ENCODE data around the gene ADIG.

The ADIG gene

DNA sequence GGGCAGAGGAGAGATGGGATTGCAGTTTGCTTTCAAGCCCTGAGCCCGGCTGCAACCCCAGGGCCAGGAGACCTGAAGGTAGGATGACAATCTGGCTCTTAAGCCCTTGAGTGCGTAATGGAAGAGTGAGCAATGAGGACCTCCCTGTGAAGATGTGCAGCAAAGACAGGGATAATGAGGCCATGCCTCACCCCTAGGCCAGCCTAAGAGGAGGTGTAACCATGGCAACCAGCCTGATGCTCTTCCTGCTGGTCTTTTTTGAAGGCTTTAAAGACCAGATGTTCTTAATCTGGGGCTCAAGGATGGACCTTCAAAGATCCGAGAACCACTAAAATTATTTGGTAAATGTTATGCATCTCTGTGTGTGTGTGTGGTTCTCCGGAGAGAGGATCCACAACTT is 28.8 kb downstream of the ADIG start:
- H4K20me1 ChIP-seq (ENCODE audit: insufficient read depth, low read length): no peaks in the 10 kb centered on the region
- no peak for TF ChIP-seq EZH2 (IDR thresholded peaks at IDR 0.05; ENCODE audit: borderline replicate concordance, low read depth, low read length, severe bottlenecking)
- TF ChIP-seq, protein P1, sequence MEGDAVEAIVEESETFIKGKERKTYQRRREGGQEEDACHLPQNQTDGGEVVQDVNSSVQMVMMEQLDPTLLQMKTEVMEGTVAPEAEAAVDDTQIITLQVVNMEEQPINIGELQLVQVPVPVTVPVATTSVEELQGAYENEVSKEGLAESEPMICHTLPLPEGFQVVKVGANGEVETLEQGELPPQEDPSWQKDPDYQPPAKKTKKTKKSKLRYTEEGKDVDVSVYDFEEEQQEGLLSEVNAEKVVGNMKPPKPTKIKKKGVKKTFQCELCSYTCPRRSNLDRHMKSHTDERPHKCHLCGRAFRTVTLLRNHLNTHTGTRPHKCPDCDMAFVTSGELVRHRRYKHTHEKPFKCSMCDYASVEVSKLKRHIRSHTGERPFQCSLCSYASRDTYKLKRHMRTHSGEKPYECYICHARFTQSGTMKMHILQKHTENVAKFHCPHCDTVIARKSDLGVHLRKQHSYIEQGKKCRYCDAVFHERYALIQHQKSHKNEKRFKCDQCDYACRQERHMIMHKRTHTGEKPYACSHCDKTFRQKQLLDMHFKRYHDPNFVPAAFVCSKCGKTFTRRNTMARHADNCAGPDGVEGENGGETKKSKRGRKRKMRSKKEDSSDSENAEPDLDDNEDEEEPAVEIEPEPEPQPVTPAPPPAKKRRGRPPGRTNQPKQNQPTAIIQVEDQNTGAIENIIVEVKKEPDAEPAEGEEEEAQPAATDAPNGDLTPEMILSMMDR (IDR thresholded peaks at IDR 0.05; ENCODE audit: borderline replicate concordance, extremely low read depth, low read length, poor library complexity, severe bottlenecking): no peak
- no peak for DNase-seq
- ATAC-seq (ENCODE audit: insufficient read depth, low read depth): no peak
- H3K27me3 ChIP-seq (ENCODE audit: insufficient read depth, low read length, poor library complexity): peaks cover 6% of the 10 kb centered on the region
- no peaks in the 10 kb centered on the region for H3K36me3 ChIP-seq (ENCODE audit: insufficient read depth, low read length)
- no peak overlapping the region for H3K9ac ChIP-seq (ENCODE audit: low read depth, low read length)
- no peak overlapping the region for H2AFZ ChIP-seq (ENCODE audit: low read depth, low read length)
- no peaks in the 10 kb centered on the region for H3K79me2 ChIP-seq (ENCODE audit: insufficient read depth, low read length)
- no peaks in the 10 kb centered on the region for H3K4me1 ChIP-seq (ENCODE audit: insufficient read depth, low read length)
- no peak overlapping the region for H3K4me3 ChIP-seq (ENCODE audit: low read depth in 1 of 2, low read length in 2 of 2)
- no peak overlapping the region for H3K4me2 ChIP-seq (ENCODE audit: insufficient read depth, low read length)
- H3K27ac ChIP-seq (ENCODE audit: low read length): no peak overlapping the region
- no peaks in the 10 kb centered on the region for H3K9me3 ChIP-seq (ENCODE audit: insufficient read depth, low read length, severe bottlenecking)

DNA sequence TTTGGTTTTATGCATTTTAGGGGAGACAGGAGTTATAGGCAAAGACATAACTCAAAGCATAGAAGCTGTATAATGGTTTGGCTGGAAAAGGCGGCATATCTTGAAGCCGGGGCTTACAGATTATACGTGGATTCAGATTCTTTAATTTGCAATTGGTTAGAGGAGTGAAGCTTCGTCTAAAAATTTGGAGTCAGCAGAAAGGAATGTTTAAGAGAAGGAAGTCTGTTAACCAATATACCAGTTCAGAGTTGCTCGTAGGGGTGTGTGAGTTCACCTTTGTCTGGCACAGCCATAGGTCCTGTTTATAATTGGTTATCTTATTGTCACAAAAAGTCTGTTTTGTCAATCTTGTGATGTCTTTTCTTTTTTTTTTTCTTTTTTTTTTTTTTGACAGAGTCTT is 29.5 kb downstream of the ADIG start:
- Histone ChIP-seq H2AFZ (ENCODE audit: low read depth, low read length) (no peak overlapping the region), H3K27me3 (ENCODE audit: insufficient read depth, low read length, poor library complexity) (peaks cover 3% of the 10 kb centered on the region), H3K9me3 (ENCODE audit: insufficient read depth, low read length, severe bottlenecking) (no peaks in the 10 kb centered on the region), H3K4me3 (ENCODE audit: low read depth in 1 of 2, low read length in 2 of 2) (no peak overlapping the region), H3K4me1 (ENCODE audit: insufficient read depth, low read length) (no peaks in the 10 kb centered on the region), H3K79me2 (ENCODE audit: insufficient read depth, low read length) (no peaks in the 10 kb centered on the region), H3K9ac (ENCODE audit: low read depth, low read length) (no peak overlapping the region), H4K20me1 (ENCODE audit: insufficient read depth, low read length) (no peaks in the 10 kb centered on the region), H3K36me3 (ENCODE audit: insufficient read depth, low read length) (no peaks in the 10 kb centered on the region), H3K4me2 (ENCODE audit: insufficient read depth, low read length) (no peak overlapping the region), H3K27ac (ENCODE audit: low read length) (no peak overlapping the region)
- DNase-seq (no peak), ATAC-seq (ENCODE audit: insufficient read depth, low read depth) (no peak)
- TF ChIP-seq EZH2 (IDR thresholded peaks at IDR 0.05; ENCODE audit: borderline replicate concordance, low read depth, low read length, severe bottlenecking): no peak
- TF ChIP-seq, protein P1 (IDR thresholded peaks at IDR 0.05; ENCODE audit: borderline replicate concordance, extremely low read depth, low read length, poor library complexity, severe bottlenecking): no peak

DNA sequence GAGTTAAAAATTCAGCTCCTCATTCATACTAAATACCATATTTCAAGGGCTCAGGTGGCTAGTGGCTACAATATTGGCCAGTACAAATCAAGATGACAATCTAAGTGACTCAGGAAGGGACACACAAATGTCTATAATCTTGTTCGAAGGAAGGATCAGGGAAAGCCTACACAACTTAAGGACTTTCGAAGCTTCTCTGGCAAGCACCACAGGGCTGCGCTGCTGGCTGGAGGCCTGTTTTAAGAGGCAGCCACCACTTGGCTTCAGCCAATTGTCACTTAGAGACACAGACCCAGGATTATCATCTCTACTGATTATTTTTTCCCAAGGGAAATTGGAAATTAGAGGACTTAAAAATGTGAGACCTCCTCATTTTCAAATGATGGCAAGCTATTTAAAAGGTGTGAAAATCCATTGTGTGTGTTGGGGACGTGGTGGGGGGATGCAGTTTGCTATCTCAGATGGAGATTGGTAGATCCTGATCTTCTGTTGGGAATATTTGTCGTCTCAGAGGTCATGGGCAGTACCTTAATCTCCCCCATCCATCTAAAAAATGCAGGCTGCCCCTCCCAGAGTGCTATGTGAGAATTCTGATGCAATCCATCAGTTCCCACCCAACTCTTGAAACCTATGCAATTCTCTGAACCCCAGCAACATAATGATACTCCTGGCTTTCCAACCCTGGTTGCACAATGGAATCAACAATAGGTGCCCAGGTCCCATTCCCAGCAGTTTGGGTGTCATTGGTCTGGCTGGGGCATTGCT is 31.9 kb downstream of the ADIG start:
- Histone ChIP-seq H3K4me1 (ENCODE audit: insufficient read depth, low read length) (no peaks in the 10 kb centered on the region), H3K4me3 (ENCODE audit: low read depth in 1 of 2, low read length in 2 of 2) (no peak overlapping the region), H3K36me3 (ENCODE audit: insufficient read depth, low read length) (no peaks in the 10 kb centered on the region), H3K9ac (ENCODE audit: low read depth, low read length) (no peak overlapping the region), H4K20me1 (ENCODE audit: insufficient read depth, low read length) (no peaks in the 10 kb centered on the region), H3K79me2 (ENCODE audit: insufficient read depth, low read length) (no peaks in the 10 kb centered on the region), H3K27me3 (ENCODE audit: insufficient read depth, low read length, poor library complexity) (peaks cover 3% of the 10 kb centered on the region), H3K9me3 (ENCODE audit: insufficient read depth, low read length, severe bottlenecking) (no peaks in the 10 kb centered on the region), H2AFZ (ENCODE audit: low read depth, low read length) (no peak overlapping the region), H3K27ac (ENCODE audit: low read length) (no peak overlapping the region), H3K4me2 (ENCODE audit: insufficient read depth, low read length) (no peak overlapping the region)
- no peak for TF ChIP-seq EZH2 (IDR thresholded peaks at IDR 0.05; ENCODE audit: borderline replicate concordance, low read depth, low read length, severe bottlenecking)
- TF ChIP-seq, protein P1 (IDR thresholded peaks at IDR 0.05; ENCODE audit: borderline replicate concordance, extremely low read depth, low read length, poor library complexity, severe bottlenecking): no peak
- DNase-seq (no peak), ATAC-seq (ENCODE audit: insufficient read depth, low read depth) (no peak)

Data from DND-41 (cell line).